ENCODE results near the gene CIAO2A. TPM values are rescaled to one million over a fixed set of nuclear protein-coding genes. Genes with fewer than 3 reads are reported as not detected.

Gene CIAO2A
- total RNA-seq, 1 experiment from 2014 or later, result 89.8 TPM

DNA sequence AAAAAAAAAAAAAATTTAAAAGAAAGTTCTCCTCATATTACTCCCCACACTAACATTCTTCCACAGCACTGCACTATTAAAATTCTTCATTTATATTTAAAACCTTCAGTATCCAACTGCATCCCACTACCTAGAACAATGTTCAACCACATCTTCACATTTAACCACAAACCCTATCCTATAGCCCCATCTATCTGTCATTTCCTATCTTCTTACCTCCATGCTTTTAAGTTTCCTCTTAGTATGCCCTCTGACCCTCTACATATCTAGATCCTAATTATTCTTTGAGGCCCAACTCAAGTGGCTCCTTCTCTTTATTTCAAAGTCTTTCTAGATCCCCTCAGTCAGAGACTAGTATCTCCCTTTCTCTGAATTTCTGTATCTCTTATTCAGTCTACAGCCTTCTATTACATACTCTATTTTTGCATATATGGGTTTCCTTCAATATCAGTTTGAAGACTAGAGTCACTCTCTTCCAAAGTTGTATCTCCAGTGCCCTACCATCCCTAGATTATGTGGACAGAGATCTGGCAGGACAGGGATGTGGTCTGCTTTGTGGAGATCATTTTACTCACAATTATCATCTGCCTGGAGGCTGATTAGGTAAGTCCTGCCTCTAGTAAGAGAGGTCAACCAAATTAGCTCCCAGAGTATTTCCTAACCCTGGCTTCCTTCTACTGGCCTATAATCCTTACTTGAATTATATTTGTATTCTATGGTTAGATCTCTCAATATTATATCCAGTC, 1.4 kb downstream of the CIAO2A start:
- no peaks in the 10 kb centered on the region for H3K27me3 ChIP-seq (ENCODE audit: control insufficient read depth, insufficient read depth, low read length)
- H3K27ac ChIP-seq (ENCODE audit: low read length), result peak overlapping the region; percentile 99
- POLR2A ChIA-PET, result interaction anchor here (0.6 kb wide), 1 partner anchor 57 kb away, joined by 7 read pairs; no protein-coding TSS in a partner anchor
- H3K36me3 ChIP-seq (ENCODE audit: control insufficient read depth, insufficient read depth, low read length), result peaks cover 6% of the 10 kb centered on the region
- H3K4me3 ChIP-seq (ENCODE audit: low read depth in 2 of 2, low read length in 2 of 2), result peak overlapping the region; percentile 92 to 97
- in situ Hi-C loops (cut with HindIII; ENCODE audit: low pct_unique_long_range_greater_than_20kb, low sequenced_read_pairs) (no loop called here), intact Hi-C loops (cut with micrococcal nuclease; ENCODE audit: unreplicated experiment) (no loop called here)
- no peaks in the 10 kb centered on the region for H3K9me3 ChIP-seq (ENCODE audit: control insufficient read depth, insufficient read depth, low read depth, low read length)
- DNase-seq (ENCODE audit: low read depth, low spot score) (no peak), ATAC-seq (no peak)
- H3K4me1 ChIP-seq (ENCODE audit: control insufficient read depth, insufficient read depth, low read length), result peaks cover 22% of the 10 kb centered on the region
- TF ChIP-seq, protein P1, sequence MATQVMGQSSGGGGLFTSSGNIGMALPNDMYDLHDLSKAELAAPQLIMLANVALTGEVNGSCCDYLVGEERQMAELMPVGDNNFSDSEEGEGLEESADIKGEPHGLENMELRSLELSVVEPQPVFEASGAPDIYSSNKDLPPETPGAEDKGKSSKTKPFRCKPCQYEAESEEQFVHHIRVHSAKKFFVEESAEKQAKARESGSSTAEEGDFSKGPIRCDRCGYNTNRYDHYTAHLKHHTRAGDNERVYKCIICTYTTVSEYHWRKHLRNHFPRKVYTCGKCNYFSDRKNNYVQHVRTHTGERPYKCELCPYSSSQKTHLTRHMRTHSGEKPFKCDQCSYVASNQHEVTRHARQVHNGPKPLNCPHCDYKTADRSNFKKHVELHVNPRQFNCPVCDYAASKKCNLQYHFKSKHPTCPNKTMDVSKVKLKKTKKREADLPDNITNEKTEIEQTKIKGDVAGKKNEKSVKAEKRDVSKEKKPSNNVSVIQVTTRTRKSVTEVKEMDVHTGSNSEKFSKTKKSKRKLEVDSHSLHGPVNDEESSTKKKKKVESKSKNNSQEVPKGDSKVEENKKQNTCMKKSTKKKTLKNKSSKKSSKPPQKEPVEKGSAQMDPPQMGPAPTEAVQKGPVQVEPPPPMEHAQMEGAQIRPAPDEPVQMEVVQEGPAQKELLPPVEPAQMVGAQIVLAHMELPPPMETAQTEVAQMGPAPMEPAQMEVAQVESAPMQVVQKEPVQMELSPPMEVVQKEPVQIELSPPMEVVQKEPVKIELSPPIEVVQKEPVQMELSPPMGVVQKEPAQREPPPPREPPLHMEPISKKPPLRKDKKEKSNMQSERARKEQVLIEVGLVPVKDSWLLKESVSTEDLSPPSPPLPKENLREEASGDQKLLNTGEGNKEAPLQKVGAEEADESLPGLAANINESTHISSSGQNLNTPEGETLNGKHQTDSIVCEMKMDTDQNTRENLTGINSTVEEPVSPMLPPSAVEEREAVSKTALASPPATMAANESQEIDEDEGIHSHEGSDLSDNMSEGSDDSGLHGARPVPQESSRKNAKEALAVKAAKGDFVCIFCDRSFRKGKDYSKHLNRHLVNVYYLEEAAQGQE (IDR thresholded peaks at IDR 0.05; ENCODE audit: insufficient read depth in 1 of 2, low read depth in 2 of 2, low read length in 1 of 2), result no peak
- no peak for TF ChIP-seq POLR2AphosphoS5 (IDR thresholded peaks at IDR 0.05; ENCODE audit: low read depth, low read length)
- TF ChIP-seq SIN3A (IDR thresholded peaks at IDR 0.05; ENCODE audit: borderline replicate concordance, insufficient read depth, low read depth, low read length), result no peak
- TF ChIP-seq, protein P2, sequence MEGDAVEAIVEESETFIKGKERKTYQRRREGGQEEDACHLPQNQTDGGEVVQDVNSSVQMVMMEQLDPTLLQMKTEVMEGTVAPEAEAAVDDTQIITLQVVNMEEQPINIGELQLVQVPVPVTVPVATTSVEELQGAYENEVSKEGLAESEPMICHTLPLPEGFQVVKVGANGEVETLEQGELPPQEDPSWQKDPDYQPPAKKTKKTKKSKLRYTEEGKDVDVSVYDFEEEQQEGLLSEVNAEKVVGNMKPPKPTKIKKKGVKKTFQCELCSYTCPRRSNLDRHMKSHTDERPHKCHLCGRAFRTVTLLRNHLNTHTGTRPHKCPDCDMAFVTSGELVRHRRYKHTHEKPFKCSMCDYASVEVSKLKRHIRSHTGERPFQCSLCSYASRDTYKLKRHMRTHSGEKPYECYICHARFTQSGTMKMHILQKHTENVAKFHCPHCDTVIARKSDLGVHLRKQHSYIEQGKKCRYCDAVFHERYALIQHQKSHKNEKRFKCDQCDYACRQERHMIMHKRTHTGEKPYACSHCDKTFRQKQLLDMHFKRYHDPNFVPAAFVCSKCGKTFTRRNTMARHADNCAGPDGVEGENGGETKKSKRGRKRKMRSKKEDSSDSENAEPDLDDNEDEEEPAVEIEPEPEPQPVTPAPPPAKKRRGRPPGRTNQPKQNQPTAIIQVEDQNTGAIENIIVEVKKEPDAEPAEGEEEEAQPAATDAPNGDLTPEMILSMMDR (IDR thresholded peaks at IDR 0.05), result no peak
- TF ChIP-seq TCF7L2 (IDR thresholded peaks at IDR 0.05; ENCODE audit: low read depth, low read length), result no peak
- CTCF ChIA-PET, result no interaction called here
- no TSS peak for BruUV-seq (replicated peaks)

DNA sequence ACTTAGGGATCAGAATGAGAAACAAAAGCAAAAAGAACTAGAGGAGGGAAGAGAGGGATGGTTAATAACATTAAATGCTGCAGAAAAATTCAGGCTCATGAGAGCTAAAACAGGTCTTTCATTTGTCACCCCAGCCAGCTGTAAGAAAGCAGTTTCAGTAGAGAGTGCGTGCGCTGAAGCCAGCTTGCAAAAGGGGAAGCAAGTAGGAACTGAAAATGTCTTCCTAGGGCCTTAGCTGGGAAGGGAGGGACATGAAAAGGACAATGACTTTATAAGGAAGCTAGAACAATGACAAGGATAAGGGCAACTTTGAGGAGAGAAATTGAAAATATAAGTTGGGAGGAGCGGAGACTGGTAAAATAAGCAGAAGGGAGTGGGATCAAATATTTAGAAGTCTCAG, 3.1 kb downstream of the CIAO2A start:
- no peak for TF ChIP-seq TCF7L2 (IDR thresholded peaks at IDR 0.05; ENCODE audit: low read depth, low read length)
- TF ChIP-seq SIN3A (IDR thresholded peaks at IDR 0.05; ENCODE audit: borderline replicate concordance, insufficient read depth, low read depth, low read length), result no peak
- TF ChIP-seq, protein P1 (IDR thresholded peaks at IDR 0.05; ENCODE audit: insufficient read depth in 1 of 2, low read depth in 2 of 2, low read length in 1 of 2), result no peak
- no peak for TF ChIP-seq POLR2AphosphoS5 (IDR thresholded peaks at IDR 0.05; ENCODE audit: low read depth, low read length)
- TF ChIP-seq, protein P2 (IDR thresholded peaks at IDR 0.05), result no peak
- H3K27me3 ChIP-seq (ENCODE audit: control insufficient read depth, insufficient read depth, low read length), result no peaks in the 10 kb centered on the region
- no peak overlapping the region for H3K27ac ChIP-seq (ENCODE audit: low read length)
- DNase-seq (ENCODE audit: low read depth, low spot score), result no peak
- intact Hi-C loops (cut with micrococcal nuclease; ENCODE audit: unreplicated experiment), result no loop called here
- H3K4me1 ChIP-seq (ENCODE audit: control insufficient read depth, insufficient read depth, low read length), result peaks cover 19% of the 10 kb centered on the region
- no peaks in the 10 kb centered on the region for H3K9me3 ChIP-seq (ENCODE audit: control insufficient read depth, insufficient read depth, low read depth, low read length)
- H3K4me3 ChIP-seq (ENCODE audit: low read depth in 2 of 2, low read length in 2 of 2), result no peak overlapping the region
- no peak for ATAC-seq
- peaks cover 3% of the 10 kb centered on the region; the same call in 1 of the 2 replicates for H3K36me3 ChIP-seq (ENCODE audit: control insufficient read depth, insufficient read depth, low read length)
- BruUV-seq (replicated peaks), result no TSS peak
- POLR2A ChIA-PET, result no interaction called here
- CTCF ChIA-PET, result no interaction called here
- in situ Hi-C loops (cut with HindIII; ENCODE audit: low pct_unique_long_range_greater_than_20kb, low sequenced_read_pairs), result no loop called here
